ENCODE data around the gene EXTL2. TPM values are rescaled to one million over a fixed set of nuclear protein-coding genes. Genes with fewer than 3 reads are reported as not detected.

The EXTL2 gene
- polyA plus RNA-seq, 1 donor (not counting 4 experiments of a cell fraction or from before 2014, with no cell fraction given), result 20.2 TPM

GRCh38 chr1:100868364-100868995, 26.2 kb downstream of the EXTL2 start:
- dilution Hi-C loops (cut with MboI; ENCODE audit: extremely low pct_ligation_motif_present, low sequenced_read_pairs), result loop anchor here (25.0 kb wide), 1 partner anchor 406 kb away; no protein-coding TSS in a partner anchor
- TF ChIP-seq CTCF (optimal IDR thresholded peaks at IDR 0.05 in 1 of 3, IDR thresholded peaks at IDR 0.05 in 1 of 3, conservative IDR thresholded peaks at IDR 0.05 in 1 of 3; ENCODE audit: extremely low read depth in 1 of 3, insufficient read depth in 2 of 3, low read length in 3 of 3) (peak in 1 of 3 experiments; percentile 21), EZH2 (IDR thresholded peaks at IDR 0.05; ENCODE audit: low read length) (no peak)
- Histone ChIP-seq H3K36me3 (ENCODE audit: control insufficient read depth in 2 of 2, extremely low read depth in 1 of 2, insufficient read depth in 2 of 2, low read length in 2 of 2) (no peaks in the 10 kb centered on the region), H3K4me3 (ENCODE audit: control insufficient read depth in 2 of 3, extremely low read depth in 1 of 3, insufficient read depth in 2 of 3, low read depth in 1 of 3, low read length in 3 of 3) (no peak overlapping the region), H3K9ac (ENCODE audit: control insufficient read depth, extremely low read depth, insufficient read depth, low read length) (no peak overlapping the region), H3K4me2 (ENCODE audit: control insufficient read depth, extremely low read depth, insufficient read depth, low read depth, low read length) (peak overlapping the region; percentile 66), H3K9me1 (ENCODE audit: control insufficient read depth, extremely low read depth, insufficient read depth, low read length) (no peaks in the 10 kb centered on the region), H3K27ac (ENCODE audit: control insufficient read depth, insufficient read depth, low read length) (no peak overlapping the region), H3K9me3 (ENCODE audit: control insufficient read depth, low read depth, low read length) (no peaks in the 10 kb centered on the region), H2AFZ (ENCODE audit: control insufficient read depth, low read length) (peak overlapping the region; percentile 52), H3K27me3 (ENCODE audit: control insufficient read depth, extremely low read depth, insufficient read depth, low read length) (no peaks in the 10 kb centered on the region), H4K20me1 (ENCODE audit: control insufficient read depth, extremely low read depth, insufficient read depth, low read length) (no peaks in the 10 kb centered on the region), H3K79me2 (ENCODE audit: control insufficient read depth, insufficient read depth, low read length) (no peaks in the 10 kb centered on the region), H3K4me1 (ENCODE audit: control insufficient read depth, extremely low read depth, insufficient read depth, low read length) (no peaks in the 10 kb centered on the region)
- DNase-seq (ENCODE audit: low read depth, low spot score) (no peak), FAIRE-seq (no peak)

- dilution Hi-C loops (cut with MboI; ENCODE audit: extremely low pct_ligation_motif_present, low sequenced_read_pairs), result loop anchor here (25.0 kb wide), 1 partner anchor 405 kb away; no protein-coding TSS in a partner anchor
Measured at GRCh38 chr1:100866901-100867206, 27.8 kb downstream of the EXTL2 start.

More at GRCh38 chr1:100866901-100867206, 27.8 kb downstream of the EXTL2 start:
- Histone ChIP-seq H3K4me1 (ENCODE audit: control insufficient read depth, extremely low read depth, insufficient read depth, low read length) (no peaks in the 10 kb centered on the region), H2AFZ (ENCODE audit: control insufficient read depth, low read length) (no peak overlapping the region), H3K4me3 (ENCODE audit: control insufficient read depth in 2 of 3, extremely low read depth in 1 of 3, insufficient read depth in 2 of 3, low read depth in 1 of 3, low read length in 3 of 3) (no peak overlapping the region), H4K20me1 (ENCODE audit: control insufficient read depth, extremely low read depth, insufficient read depth, low read length) (no peaks in the 10 kb centered on the region), H3K79me2 (ENCODE audit: control insufficient read depth, insufficient read depth, low read length) (no peaks in the 10 kb centered on the region), H3K36me3 (ENCODE audit: control insufficient read depth in 2 of 2, extremely low read depth in 1 of 2, insufficient read depth in 2 of 2, low read length in 2 of 2) (no peaks in the 10 kb centered on the region), H3K9me1 (ENCODE audit: control insufficient read depth, extremely low read depth, insufficient read depth, low read length) (no peaks in the 10 kb centered on the region), H3K9me3 (ENCODE audit: control insufficient read depth, low read depth, low read length) (no peaks in the 10 kb centered on the region), H3K27ac (ENCODE audit: control insufficient read depth, insufficient read depth, low read length) (no peak overlapping the region), H3K27me3 (ENCODE audit: control insufficient read depth, extremely low read depth, insufficient read depth, low read length) (no peaks in the 10 kb centered on the region), H3K4me2 (ENCODE audit: control insufficient read depth, extremely low read depth, insufficient read depth, low read depth, low read length) (no peak overlapping the region), H3K9ac (ENCODE audit: control insufficient read depth, extremely low read depth, insufficient read depth, low read length) (no peak overlapping the region)
- no peak for TF ChIP-seq CTCF (optimal IDR thresholded peaks at IDR 0.05 in 1 of 3, IDR thresholded peaks at IDR 0.05 in 1 of 3, conservative IDR thresholded peaks at IDR 0.05 in 1 of 3; ENCODE audit: extremely low read depth in 1 of 3, insufficient read depth in 2 of 3, low read length in 3 of 3)
- no peak for TF ChIP-seq EZH2 (IDR thresholded peaks at IDR 0.05; ENCODE audit: low read length)
- DNase-seq (ENCODE audit: low read depth, low spot score) (no peak), FAIRE-seq (no peak)
